Urinary bladder (tissue), 4 donors: Measurements from ENCODE around the gene CCDC47. TPM values are rescaled to one million over a fixed set of nuclear protein-coding genes. Genes with fewer than 3 reads are reported as not detected.

ENCODE experiments used
- DNase-seq: peaks from one replicate; pipeline ENCODE4 v3.0.0-alpha.2; 2015; ENCODE audit errors: extremely low spot score
- H3K27ac ChIP-seq: one replicate; pipeline ENCODE4 v1.5.1; 2013; ENCODE audit warnings: low read depth, mild to moderate bottlenecking, moderate library complexity
- H3K36me3 ChIP-seq: one replicate; pipeline ENCODE4 v1.6.1; 2013; ENCODE audit warnings: mild to moderate bottlenecking, moderate library complexity; ENCODE audit not compliant: insufficient read depth
- H3K4me1 ChIP-seq: one replicate; pipeline ENCODE4 v1.6.1; 2013; ENCODE audit warnings: mild to moderate bottlenecking, moderate library complexity; ENCODE audit not compliant: insufficient read depth
- H3K4me3 ChIP-seq: one replicate; pipeline ENCODE4 v1.5.1; 2013; ENCODE audit warnings: low read depth, low read length
- WGBS: extraction: QIAGEN DNeasy Blood & Tissue Kit; methylation state at CpG from one replicate; pipeline ENCODE4 v1.1.7; 2013; 5-methylcytosine and 5-hydroxymethylcytosine counted together
- polyA plus RNA-seq: library from polyadenylated mRNA; stranded (reverse); fragments of 200-250 nt; gene quantifications from one replicate; pipeline ENCODE4 v1.2.3, GENCODE V29; 2013
- total RNA-seq: library from RNA; depleted of rRNA; stranded (reverse); fragments of >200 nt; gene quantifications from one replicate; pipeline ENCODE4 v1.2.3, GENCODE V29; 2014
- donor health status: healthy with polysubstance abuse.
- donor health status: healthy.

Gene CCDC47
- total and polyA plus RNA-seq, 2 donors = 53.8 to 63.6 TPM

GRCh38 chr17:63695889-63696288 is 77.5 kb downstream of the CCDC47 start:
- 82% methylated on average over 6 of the region's 6 CpGs for WGBS
- Histone ChIP-seq H3K4me3 (no peak overlapping the region), H3K27ac (no peak overlapping the region), H3K36me3 (no peaks in the 10 kb centered on the region), H3K4me1 (peaks cover 3% of the 10 kb centered on the region)
- no peak for DNase-seq

Other genes starting within 250 kb of the CCDC47 start
- 20.9 TPM for gene DCAF7, start 223.1 kb downstream of the CCDC47 start, total RNA-seq
- 32.9 TPM for gene DCAF7, start 223.1 kb downstream of the CCDC47 start, polyA plus RNA-seq
- 6.7 TPM for gene TACO1, start 172.7 kb downstream of the CCDC47 start, total RNA-seq
- gene TACO1, start 172.7 kb downstream of the CCDC47 start, polyA plus RNA-seq = 18.0 TPM
- gene MAP3K3, start 151.2 kb downstream of the CCDC47 start, total RNA-seq = 40.5 TPM
- 40.9 TPM for gene MAP3K3, start 151.2 kb downstream of the CCDC47 start, polyA plus RNA-seq
- 9.4 TPM for gene LIMD2, start 73.5 kb downstream of the CCDC47 start, total RNA-seq
- gene LIMD2, start 73.5 kb downstream of the CCDC47 start, polyA plus RNA-seq = 12.0 TPM
- 41.7 TPM for gene STRADA, start 31.8 kb downstream of the CCDC47 start, total RNA-seq
- 24.9 TPM for gene STRADA, start 31.8 kb downstream of the CCDC47 start, polyA plus RNA-seq
- 138 TPM for gene DDX42, start 573 bp upstream of the CCDC47 start, total RNA-seq
- gene DDX42, start 573 bp upstream of the CCDC47 start, polyA plus RNA-seq = 67.3 TPM
- 25.2 TPM for gene PSMC5, start 53.8 kb upstream of the CCDC47 start, total RNA-seq
- 183 TPM for gene PSMC5, start 53.8 kb upstream of the CCDC47 start, polyA plus RNA-seq
- 27.1 TPM for gene FTSJ3, start 54.1 kb upstream of the CCDC47 start, total RNA-seq
- gene FTSJ3, start 54.1 kb upstream of the CCDC47 start, polyA plus RNA-seq = 38.0 TPM
- 58.1 TPM for gene SMARCD2, start 69.1 kb upstream of the CCDC47 start, total RNA-seq
- 95.0 TPM for gene SMARCD2, start 69.1 kb upstream of the CCDC47 start, polyA plus RNA-seq
- gene CSH2, start 100.1 kb upstream of the CCDC47 start, total RNA-seq = not detected
- not detected for gene CSH2, start 100.1 kb upstream of the CCDC47 start, polyA plus RNA-seq
- not detected for gene GH2, start 108.3 kb upstream of the CCDC47 start, total RNA-seq
- gene GH2, start 108.3 kb upstream of the CCDC47 start, polyA plus RNA-seq = not detected
- gene CSH1, start 123.0 kb upstream of the CCDC47 start, total RNA-seq = 0.42 TPM
- not detected for gene CSH1, start 123.0 kb upstream of the CCDC47 start, polyA plus RNA-seq
- gene CSHL1, start 137.7 kb upstream of the CCDC47 start, total RNA-seq = not detected
- gene CSHL1, start 137.7 kb upstream of the CCDC47 start, polyA plus RNA-seq = not detected
- not detected for gene GH1, start 145.2 kb upstream of the CCDC47 start, total RNA-seq
- 0.11 TPM for gene GH1, start 145.2 kb upstream of the CCDC47 start, polyA plus RNA-seq
- gene CD79B, start 158.7 kb upstream of the CCDC47 start, total RNA-seq = 1.3 TPM
- gene CD79B, start 158.7 kb upstream of the CCDC47 start, polyA plus RNA-seq = 7.2 TPM
- gene SCN4A, start 199.3 kb upstream of the CCDC47 start, total RNA-seq = 1.6 TPM
- 0.65 TPM for gene SCN4A, start 199.3 kb upstream of the CCDC47 start, polyA plus RNA-seq
- 0.42 TPM for gene PRR29, start 224.8 kb upstream of the CCDC47 start, total RNA-seq
- gene PRR29, start 224.8 kb upstream of the CCDC47 start, polyA plus RNA-seq = 0.34 TPM
- 29.0 TPM for gene ICAM2, start 247.0 kb upstream of the CCDC47 start, total RNA-seq
- gene ICAM2, start 247.0 kb upstream of the CCDC47 start, polyA plus RNA-seq = 38.3 TPM